GM12875 (cell line): Measurements from ENCODE around the gene TSHZ2.

Source experiments
- H3K4me3 ChIP-seq: one replicate; pipeline ENCODE4 v1.5.1; 2011; ENCODE audit warnings: low read depth, low read length, control low read depth
- TF ChIP-seq, protein P1 (sequence below): IDR thresholded peaks from 2 replicates; pipeline ENCODE4 v1.5.1; 2011; ENCODE audit warnings: low read depth, mild to moderate bottlenecking, control low read depth, inconsistent platforms, low read length, moderate library complexity, borderline replicate concordance; ENCODE audit not compliant: insufficient read depth

Gene TSHZ2

DNA sequence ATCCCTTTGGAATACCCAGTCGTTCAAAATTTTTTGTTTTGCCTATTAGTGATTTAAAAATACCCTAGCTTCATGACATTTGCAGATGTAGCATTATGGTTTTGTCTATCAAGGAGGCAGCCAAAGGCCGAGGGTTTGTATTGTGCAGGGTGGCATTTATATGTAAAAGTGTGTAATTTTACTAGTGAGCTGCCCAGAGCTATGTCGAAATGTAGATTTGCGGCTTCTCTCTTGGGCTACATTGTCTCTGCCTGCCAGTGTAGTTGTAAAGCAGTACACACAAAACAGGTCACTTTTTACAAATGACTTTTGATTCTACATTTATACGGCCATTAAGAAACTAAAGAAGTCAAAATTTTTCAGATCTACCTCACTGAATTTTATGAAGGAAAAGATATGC is 87.7 kb downstream of the TSHZ2 start:
- no peak overlapping the region for H3K4me3 ChIP-seq
- TF ChIP-seq, protein P1, sequence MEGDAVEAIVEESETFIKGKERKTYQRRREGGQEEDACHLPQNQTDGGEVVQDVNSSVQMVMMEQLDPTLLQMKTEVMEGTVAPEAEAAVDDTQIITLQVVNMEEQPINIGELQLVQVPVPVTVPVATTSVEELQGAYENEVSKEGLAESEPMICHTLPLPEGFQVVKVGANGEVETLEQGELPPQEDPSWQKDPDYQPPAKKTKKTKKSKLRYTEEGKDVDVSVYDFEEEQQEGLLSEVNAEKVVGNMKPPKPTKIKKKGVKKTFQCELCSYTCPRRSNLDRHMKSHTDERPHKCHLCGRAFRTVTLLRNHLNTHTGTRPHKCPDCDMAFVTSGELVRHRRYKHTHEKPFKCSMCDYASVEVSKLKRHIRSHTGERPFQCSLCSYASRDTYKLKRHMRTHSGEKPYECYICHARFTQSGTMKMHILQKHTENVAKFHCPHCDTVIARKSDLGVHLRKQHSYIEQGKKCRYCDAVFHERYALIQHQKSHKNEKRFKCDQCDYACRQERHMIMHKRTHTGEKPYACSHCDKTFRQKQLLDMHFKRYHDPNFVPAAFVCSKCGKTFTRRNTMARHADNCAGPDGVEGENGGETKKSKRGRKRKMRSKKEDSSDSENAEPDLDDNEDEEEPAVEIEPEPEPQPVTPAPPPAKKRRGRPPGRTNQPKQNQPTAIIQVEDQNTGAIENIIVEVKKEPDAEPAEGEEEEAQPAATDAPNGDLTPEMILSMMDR = no peak

DNA sequence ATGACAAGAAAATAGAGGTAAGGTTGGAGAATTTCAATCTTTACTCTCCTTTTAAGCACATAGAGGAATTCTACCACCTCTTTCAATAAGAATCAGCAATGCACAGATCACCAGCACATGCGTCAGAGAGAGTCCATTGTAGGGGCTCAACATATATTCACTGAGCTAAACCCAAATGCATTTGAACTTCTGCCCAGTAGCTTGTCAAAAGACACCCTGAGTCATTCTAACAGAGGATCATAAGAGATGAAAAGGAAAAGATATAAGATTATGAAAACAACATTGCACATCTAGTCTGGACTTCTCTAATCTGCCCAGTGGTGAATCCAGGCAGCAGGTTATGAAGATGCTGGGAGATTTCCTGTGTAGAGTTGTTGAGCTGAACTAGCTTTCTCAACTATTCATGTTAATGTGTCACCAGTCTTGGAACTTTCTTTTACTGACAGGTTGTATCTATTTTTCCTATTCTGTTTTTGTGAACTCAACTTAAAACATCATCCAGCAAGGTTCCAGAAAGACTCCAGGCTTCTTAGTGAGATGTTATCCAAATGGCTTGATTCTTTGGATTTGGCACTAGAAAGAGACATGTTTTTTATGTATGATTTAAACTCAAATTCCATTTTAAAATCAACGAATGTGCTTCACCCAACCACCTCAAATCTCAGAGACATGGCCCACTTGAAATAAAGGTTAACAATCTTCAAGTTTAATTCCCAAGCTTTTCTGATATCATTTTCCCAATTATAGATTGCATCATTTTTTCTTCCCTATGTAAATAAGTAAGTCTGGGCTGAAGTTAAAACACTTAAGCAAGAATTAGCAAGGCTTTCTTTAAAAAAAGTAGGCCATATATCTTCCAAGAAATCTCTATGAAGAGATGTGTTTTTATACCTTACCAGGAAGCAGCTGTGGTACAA is 89.3 kb downstream of the TSHZ2 start:
- TF ChIP-seq, protein P1 = no peak

DNA sequence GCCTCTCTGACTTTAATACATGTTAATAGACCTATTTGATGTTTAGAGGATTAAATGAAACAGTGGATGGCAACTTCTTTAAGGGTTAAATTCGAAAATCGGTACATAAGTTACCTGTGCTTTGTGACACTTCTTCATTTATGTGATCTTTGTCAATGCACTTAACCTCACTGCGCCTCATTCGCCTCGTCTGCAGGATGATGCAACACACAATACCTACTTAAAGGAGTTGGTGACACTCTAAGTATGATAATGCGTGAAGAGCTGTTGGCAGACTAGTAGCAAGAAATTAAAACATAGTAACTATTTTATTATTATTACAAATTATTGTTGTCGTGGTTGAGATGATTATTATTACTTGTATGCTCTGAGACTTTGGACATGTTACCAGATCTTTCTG is 92.8 kb downstream of the TSHZ2 start:
- TF ChIP-seq, protein P1 = no peak
- H3K4me3 ChIP-seq = no peak overlapping the region

More for the DNA sequence above, 89.3 kb downstream of the TSHZ2 start:
- no peak overlapping the region for H3K4me3 ChIP-seq

DNA sequence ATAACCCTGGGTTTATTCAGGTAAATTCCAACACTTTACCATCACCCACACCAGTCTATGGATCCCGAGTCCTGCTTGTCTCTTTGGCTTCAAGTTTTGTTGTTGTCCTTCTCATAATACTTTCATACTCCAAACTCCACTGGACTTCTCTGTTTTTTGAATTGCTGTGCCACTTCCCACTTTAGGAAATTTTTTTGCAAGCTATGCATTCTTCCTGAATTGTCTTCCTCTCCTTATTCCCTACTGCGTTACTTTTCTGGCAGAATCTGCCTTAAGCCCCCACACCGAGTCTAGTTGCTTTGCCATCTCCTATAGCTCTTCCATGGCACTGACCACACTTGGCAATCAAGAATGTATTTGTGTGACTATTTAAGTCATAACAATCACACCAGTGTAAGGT is 96.1 kb downstream of the TSHZ2 start:
- TF ChIP-seq, protein P1 = no peak
- no peak overlapping the region for H3K4me3 ChIP-seq

DNA sequence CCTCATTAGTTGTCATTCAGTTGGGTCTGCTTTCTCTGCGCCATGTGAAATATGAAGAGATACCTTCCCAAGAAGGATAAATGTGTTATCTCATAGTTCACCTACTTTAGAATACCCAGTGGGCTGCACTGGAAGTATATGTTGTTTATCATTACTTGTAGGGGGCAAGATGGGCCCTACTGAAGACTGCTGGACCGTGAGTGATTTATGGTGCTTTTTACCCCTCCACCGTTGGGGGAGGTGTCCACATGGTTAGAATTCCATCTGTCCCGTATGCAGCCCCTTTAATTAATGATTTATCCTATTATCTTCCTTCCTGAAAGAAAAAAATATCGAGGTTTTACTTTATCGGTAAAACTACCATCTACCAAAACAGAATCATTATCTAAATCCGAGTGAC is 97.0 kb downstream of the TSHZ2 start:
- TF ChIP-seq, protein P1 = no peak
- H3K4me3 ChIP-seq = no peak overlapping the region

DNA sequence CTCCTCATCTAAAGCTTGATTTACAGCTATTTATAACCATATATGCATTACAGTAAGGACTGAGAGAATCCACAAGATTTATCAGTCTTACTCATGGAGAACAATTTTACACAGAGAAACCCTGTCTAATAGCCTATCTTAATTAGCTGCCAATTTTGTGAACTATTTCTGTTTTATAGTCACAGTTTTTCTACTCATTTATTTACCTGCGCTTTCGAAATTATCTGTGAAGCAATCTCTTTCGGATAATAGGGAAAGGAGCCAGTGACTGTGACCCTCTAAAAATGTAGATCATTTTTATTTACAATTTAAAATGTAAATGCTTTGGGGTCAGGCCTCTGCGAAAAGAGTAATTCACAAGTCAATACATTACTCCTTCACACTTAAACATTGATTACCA is 98.1 kb downstream of the TSHZ2 start:
- TF ChIP-seq, protein P1 = no peak
- H3K4me3 ChIP-seq = no peak overlapping the region
